Stimulated activated naive B cell treated with anti-CD40 and anti-IgM and Interleukin-4, amounts not matched to agents 10 μg/mL and 1 μg/mL and 100 μg/mL, for 72 hours (primary cell): ENCODE results near the gene FUT2.
A peak's percentile ranks its signal among the peaks of the same experiment; 100 is the strongest.

ENCODE experiments used
- ATAC-seq, 2 donors: fragments of 150-1000 bp; cut with Tn5 transposase; replicated peaks; 2 replicates each; pipeline ENCODE4 v1.10.0; 2021; ENCODE audit warnings: moderate library complexity in 1 of 2
- DNase-seq: peaks from one replicate; pipeline ENCODE4 v3.0.0; 2021
- H3K27ac Mint-ChIP-seq: one replicate; pipeline ENCODE4 v1.8.0; 2022; ENCODE audit warnings: mild to moderate bottlenecking, mixed read lengths
- H3K27me3 Mint-ChIP-seq, 2 donors: one replicate each; pipeline ENCODE4 v1.8.0; 2022; ENCODE audit warnings: mixed read lengths in 2 of 2
- H3K36me3 Mint-ChIP-seq, 2 donors: one replicate each; pipeline ENCODE4 v1.8.0; 2022; ENCODE audit warnings: mixed read lengths in 2 of 2, mild to moderate bottlenecking in 1 of 2
- H3K4me1 Mint-ChIP-seq, 2 donors: one replicate each; pipeline ENCODE4 v1.8.0; 2022; ENCODE audit warnings: mixed read lengths in 2 of 2, mild to moderate bottlenecking in 1 of 2
- H3K4me3 Mint-ChIP-seq, 2 donors: one replicate each; pipeline ENCODE4 v1.8.0; 2022; ENCODE audit warnings: mild to moderate bottlenecking in 2 of 2, mixed read lengths in 2 of 2, moderate library complexity in 1 of 2
- H3K9me3 Mint-ChIP-seq, 2 donors: one replicate each; pipeline ENCODE4 v1.8.0; 2022; ENCODE audit warnings: mixed read lengths in 2 of 2, mild to moderate bottlenecking in 1 of 2

FUT2 gene

DNA sequence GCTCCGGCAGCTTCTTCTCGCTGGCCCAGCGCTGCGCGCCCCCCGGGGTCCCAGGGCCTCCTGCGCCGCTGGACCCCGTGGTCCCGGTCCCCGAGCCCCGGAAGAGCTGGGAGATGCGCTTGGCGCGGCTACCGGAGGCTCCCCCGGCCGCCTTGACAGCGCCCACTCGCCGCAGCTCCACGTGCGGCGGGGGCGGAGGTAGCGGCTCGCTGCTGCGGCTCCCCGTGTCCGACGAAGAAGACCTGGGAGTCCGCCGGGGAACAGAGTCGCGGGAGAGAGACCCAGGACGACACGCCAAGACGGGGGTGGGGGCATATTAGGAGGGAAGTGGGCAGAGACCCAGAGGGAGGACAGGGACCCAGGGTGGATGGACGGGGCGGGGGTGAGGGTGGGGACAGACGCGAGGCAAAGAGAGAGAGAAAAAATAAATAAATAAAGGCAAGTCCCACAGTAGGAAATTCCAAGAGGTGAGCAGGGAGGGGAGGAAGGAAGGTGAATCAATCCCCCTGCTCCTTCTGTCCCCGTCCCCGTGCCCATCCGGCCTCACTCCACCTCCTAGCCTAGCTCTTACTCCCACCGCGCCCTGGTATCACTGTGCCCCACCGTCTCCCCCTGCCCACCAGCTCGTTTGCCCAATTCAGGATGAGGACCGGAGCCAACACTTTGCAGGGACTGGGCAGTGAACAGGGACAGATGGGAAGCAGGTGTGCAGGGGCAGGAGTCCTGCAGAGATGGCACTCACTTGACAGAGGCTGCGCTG, 43.8 kb downstream of the FUT2 start:
- peak overlapping the region; percentile 40 to 55 for H3K4me3 Mint-ChIP-seq
- peaks cover 28 to 31% of the 10 kb centered on the region in 2 donors for H3K27me3 Mint-ChIP-seq
- H3K9me3 Mint-ChIP-seq: peaks cover 0 to 2% of the 10 kb centered on the region in 2 donors
- no peak for DNase-seq
- H3K36me3 Mint-ChIP-seq: peaks cover 0 to 1% of the 10 kb centered on the region in 2 donors
- H3K4me1 Mint-ChIP-seq: peaks cover 14 to 18% of the 10 kb centered on the region in 2 donors
- no peak for ATAC-seq
- no peak overlapping the region for H3K27ac Mint-ChIP-seq

DNA sequence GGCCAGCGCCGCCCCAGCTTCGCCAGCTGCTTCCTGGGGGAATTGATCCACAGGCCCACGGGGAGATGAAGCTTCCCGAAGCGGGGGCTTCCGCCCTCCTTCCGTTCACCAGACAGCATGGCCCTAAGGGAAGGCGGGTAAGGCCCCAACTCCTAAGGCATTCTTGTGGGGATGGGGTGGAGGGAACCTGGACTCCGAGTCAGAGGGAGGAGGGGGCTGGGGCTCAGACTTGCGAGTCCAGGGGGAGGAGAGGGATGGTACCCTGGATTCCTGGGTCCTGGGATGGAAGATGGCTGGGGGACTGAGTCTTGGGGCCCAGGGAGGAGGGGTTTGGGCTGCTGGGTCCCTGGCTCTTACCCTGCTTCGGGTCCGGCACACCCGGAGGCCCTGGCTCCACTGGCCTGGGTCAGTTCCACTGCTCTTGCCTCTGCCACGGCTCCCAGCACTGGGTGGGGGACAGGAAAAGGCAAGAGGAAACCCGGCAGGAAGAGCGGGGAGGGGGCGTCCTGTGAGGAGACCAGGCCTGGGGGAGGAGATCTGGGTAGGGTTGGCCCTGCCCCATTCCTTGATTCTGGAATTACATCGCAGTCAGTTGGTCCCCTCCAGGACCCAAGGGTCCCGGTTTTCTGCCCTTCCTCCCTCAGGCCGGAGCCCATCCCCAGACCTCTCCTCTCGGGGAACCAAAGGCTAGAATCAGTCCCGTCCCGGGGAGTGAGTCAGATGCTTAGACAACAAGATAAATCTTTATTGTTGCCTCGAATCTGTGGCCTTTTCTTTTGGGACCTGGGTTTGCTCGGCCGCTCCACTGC, 44.6 kb downstream of the FUT2 start, which contains the start of gene RASIP1:
RASIP1 (minus strand) TSS at position 447 of the 809 bp plus-strand sequence; CDS start at position 119, 328 bp downstream.
- Mint-ChIP-seq H3K27me3 (peaks cover 30 to 31% of the 10 kb centered on the region in 2 donors), H3K4me1 (peaks cover 14 to 18% of the 10 kb centered on the region in 2 donors), H3K4me3 (peak within 1 kb of the TSS; percentile 40 to 55), H3K9me3 (peaks cover 0 to 2% of the 10 kb centered on the region in 2 donors), H3K36me3 (peaks cover 0 to 1% of the 10 kb centered on the region in 2 donors), H3K27ac (no peak within 1 kb of the TSS)
- no peak for ATAC-seq
- DNase-seq: no peak

DNA sequence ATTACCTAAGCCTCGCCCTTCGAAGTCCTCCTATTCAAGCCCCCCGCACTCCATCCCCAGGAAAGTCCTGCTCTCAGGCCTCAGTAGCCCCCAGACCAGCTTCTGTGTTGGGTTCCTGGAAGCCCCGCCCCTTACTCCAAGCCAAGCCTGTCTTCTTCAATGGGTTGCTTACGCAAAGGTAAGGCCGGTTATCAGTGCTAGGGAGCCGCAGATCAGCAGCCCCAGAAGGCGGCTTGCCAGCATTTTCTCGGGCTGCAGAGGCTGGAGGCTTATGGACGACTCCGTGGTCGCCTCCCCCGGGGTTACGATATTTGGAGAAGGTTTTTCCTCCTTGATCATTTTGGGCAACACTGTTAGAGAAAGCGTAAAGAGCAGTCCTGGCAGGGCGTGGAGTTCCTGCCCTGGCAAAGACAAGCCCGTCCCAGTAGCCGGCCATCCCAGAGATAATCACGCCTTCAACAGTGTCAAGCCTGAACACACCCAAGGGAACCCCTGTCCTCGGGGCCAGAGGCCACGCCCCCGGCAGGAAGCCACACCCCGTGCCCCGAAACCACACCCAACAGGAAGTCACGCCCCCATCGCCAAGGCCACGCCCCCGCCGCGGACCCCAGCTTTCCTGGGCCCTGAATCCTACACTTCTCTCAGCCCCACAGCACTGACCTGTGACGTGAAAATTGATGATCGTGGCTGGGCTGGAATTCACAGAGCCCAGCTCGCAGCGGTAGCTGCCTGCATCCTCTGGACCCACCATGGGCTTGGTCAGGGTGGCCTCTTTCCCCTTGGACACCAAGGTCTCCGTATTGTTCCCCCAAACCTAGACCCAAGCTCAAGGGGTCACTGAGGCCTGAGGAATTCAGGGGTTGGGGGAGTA, 45.6 kb downstream of the FUT2 start:
- Mint-ChIP-seq H3K36me3 (peaks cover 4% of the 10 kb centered on the region in 2 donors), H3K4me3 (no peak overlapping the region), H3K9me3 (peaks cover 4 to 6% of the 10 kb centered on the region in 2 donors), H3K4me1 (peaks cover 18 to 20% of the 10 kb centered on the region in 2 donors), H3K27ac (no peak overlapping the region), H3K27me3 (peaks cover 40 to 41% of the 10 kb centered on the region in 2 donors)
- no peak for ATAC-seq
- no peak for DNase-seq

DNA sequence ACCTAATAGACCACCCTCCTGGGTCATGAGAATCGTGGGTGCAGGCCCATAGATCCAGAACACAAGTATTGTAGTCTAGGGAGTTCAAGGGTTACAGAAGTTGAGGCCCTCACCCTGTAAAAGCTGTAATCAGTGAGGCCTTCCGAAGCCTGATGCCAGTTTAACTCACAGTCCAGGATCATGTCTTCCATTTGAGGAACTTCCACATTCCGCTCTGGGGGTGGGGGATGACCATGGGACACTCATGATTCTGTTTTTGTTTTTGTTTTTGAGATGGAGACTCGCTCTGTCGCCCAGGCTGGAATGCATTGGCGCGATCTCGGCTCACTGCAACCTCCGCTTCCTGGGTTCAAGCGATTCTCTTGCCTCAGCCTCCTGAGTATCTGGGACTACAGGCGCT, 46.3 kb downstream of the FUT2 start:
- H3K4me1 Mint-ChIP-seq: peaks cover 21 to 23% of the 10 kb centered on the region in 2 donors
- peaks cover 4 to 5% of the 10 kb centered on the region in 2 donors for H3K36me3 Mint-ChIP-seq
- no peak overlapping the region for H3K4me3 Mint-ChIP-seq
- peaks cover 4 to 7% of the 10 kb centered on the region in 2 donors for H3K9me3 Mint-ChIP-seq
- ATAC-seq (no peak), DNase-seq (no peak)
- H3K27me3 Mint-ChIP-seq: peaks cover 42 to 44% of the 10 kb centered on the region in 2 donors
- H3K27ac Mint-ChIP-seq: no peak overlapping the region

DNA sequence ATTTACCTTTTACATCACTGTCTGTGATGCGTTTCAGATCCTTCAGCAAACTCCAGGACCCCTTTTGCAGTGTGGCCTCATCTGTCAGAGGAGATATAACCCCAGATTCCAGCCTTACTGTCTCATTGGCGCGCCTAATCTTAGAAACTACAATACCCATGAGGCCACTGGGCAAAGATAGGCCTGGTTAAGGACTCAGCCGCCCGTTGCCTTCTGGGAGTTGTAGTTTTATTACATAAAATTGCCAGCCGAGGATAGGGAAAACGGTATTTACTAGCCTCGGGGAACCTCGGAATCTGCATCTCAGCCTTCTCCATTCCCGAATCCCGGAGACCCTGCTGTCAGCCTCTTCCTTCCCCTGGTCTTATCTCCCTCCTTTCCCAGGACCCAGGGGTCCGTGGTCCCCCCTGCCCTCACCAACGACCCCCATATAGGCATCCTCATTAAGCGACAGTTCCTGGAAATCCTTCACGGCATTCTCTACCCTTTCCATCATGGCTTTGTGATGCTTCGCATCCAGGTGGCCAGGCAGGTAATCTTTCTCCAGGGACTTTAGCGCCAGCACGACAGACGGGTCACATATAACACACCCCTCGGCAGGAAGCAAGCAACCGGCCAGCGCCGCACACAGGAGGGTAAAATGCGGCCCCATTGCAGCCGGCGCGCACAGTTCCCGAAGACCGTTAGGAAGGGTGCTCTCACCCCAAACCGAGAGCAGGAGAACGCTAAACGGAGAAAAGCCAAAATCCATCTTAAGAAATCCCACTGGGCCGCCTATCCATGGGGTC, 49.6 kb downstream of the FUT2 start:
- Mint-ChIP-seq H3K4me3 (no peak overlapping the region), H3K4me1 (peaks cover 13 to 16% of the 10 kb centered on the region in 2 donors), H3K9me3 (peaks cover 4 to 5% of the 10 kb centered on the region in 2 donors), H3K36me3 (peaks cover 4 to 5% of the 10 kb centered on the region in 2 donors), H3K27me3 (peaks cover 40 to 51% of the 10 kb centered on the region in 2 donors), H3K27ac (no peak overlapping the region)
- ATAC-seq (peak; percentile 72 to 78), DNase-seq (no peak)

DNA sequence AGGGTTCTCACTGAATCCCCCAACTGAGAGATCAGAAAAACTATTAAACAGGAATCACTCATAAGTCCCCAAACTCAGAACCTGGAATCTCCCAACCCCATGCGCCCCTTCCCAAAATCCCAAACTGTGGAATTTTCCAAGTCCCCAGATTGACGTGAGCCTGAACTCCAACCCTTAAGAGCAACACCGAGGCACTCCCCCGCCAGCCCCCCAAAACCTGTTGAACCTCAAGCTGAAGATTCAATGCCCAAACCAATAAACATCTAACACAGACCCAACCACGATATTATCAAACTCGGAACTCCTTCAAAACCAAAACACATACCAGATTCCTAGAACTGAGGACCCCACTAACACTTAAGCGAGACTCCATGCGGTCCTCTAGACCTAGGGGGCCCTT, 50.3 kb downstream of the FUT2 start:
- Mint-ChIP-seq H3K9me3 (peaks cover 4 to 5% of the 10 kb centered on the region in 2 donors), H3K4me3 (peak overlapping the region in 1 of 2 donors; percentile 44), H3K27ac (no peak overlapping the region), H3K4me1 (peaks cover 13 to 15% of the 10 kb centered on the region in 2 donors), H3K27me3 (peaks cover 41 to 52% of the 10 kb centered on the region in 2 donors), H3K36me3 (peaks cover 3 to 5% of the 10 kb centered on the region in 2 donors)
- ATAC-seq: no peak
- no peak for DNase-seq

DNA sequence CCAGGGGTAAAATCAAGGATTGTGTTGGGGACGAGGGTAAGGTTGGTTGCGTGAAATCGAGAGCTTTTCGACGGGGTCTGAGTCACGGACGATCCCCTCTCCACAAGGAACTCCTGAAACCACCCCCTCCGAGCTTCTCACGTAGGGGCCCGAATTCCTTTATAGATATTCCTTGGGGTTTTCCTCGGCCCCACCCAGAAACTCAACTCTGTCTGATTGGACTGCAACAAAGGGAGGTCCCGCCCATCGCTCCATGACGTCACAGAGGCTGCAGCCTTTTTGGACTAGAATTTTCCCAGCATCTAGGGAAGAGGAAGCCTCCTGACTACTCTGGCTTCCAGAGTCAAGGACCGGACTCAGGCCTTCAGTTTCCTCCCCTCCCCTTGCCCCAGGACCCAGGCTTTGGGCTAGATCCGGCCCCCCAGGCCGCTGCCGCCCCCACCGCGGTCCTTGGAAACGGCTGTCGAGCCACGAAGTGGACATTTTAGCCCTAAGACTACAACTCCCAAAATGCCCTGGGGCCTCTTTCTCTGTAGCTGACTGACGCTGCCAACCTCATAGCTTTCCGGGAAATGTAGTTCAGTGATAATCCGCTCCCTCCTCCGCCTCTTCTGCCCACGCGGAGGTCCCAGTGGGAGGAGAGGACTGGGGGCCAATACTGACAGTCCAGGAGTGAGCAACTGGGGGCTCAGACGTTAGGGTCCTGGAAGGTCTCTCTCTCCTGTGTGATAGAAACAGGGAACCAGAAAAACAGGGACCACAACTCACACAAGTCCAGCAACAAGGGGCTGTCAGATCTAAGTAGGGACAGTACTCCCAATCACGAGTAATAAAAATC, 51.2 kb downstream of the FUT2 start, which contains the start of gene IZUMO1:
IZUMO1 (minus strand) TSS at position 172 of the 838 bp plus-strand sequence. CDS start 1,050 bp downstream, outside the sequence.
- H3K36me3 Mint-ChIP-seq: peaks cover 3 to 5% of the 10 kb centered on the region in 2 donors
- H3K9me3 Mint-ChIP-seq: peaks cover 4 to 5% of the 10 kb centered on the region in 2 donors
- peak within 1 kb of the TSS; percentile 44 to 62 for H3K4me3 Mint-ChIP-seq

DNA sequence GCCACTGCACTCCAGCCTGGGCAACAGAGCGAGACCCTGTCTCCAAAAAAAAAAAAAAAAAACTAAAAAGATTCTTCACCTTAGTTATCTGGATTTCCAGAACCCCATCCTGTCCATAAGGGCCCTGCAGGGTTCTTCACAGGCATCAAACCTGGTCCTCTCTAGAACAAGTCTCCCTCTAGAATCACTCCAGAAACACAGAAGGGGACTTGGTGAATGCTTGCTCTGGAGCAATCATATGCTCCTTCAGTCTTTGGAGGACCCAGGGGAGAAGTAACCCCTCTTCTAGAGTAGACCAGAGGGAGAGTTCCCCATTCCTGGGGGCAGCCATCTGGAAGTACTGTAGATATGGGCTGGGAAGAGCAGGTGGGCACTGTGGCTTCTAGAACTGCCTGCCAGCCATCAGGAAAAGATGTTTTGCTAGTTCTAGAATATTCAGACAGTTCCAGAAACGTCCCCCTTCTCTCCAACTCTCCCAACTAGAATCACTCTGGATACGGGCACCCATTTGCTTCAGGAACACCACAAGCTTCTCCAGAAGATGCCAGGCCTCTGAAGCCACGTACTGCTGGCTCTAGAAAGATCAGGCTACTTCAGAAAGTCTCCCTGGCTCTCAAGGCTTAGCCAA, 53.9 kb downstream of the FUT2 start:
- Mint-ChIP-seq H3K27ac (no peak overlapping the region), H3K4me1 (peaks cover 18 to 29% of the 10 kb centered on the region in 2 donors), H3K27me3 (peaks cover 46 to 70% of the 10 kb centered on the region in 2 donors), H3K9me3 (peaks cover 4 to 5% of the 10 kb centered on the region in 2 donors), H3K4me3 (no peak overlapping the region), H3K36me3 (peaks cover 3 to 5% of the 10 kb centered on the region in 2 donors)
- ATAC-seq: no peak
- no peak for DNase-seq

More for the DNA sequence above, 51.2 kb downstream of the FUT2 start, which contains the start of gene IZUMO1:
- H3K4me1 Mint-ChIP-seq: peaks cover 12 to 13% of the 10 kb centered on the region in 2 donors
- peaks cover 38 to 50% of the 10 kb centered on the region in 2 donors for H3K27me3 Mint-ChIP-seq
- peak within 1 kb of the TSS; percentile 65 for H3K27ac Mint-ChIP-seq
- ATAC-seq (peak; percentile 84 to 90), DNase-seq (peak; percentile 52)

DNA sequence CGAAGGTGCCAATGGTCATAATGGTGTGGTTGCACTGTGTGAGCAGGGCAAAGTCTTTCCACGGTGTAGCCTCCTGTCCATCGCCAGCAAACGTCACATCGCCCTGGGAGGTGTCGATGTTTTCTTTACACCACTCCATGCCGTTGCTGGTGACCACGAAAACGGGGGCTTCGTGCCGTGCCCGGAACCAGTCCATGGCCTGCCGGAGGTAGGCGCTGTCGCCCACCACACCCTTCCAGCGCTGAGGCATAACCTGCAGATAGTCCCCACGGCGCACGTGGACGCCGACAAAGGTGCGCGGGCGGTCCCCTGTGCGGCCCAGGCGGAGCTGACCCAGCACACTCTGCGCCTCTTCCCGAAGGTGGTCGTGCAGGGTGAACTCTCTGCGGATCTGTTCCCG, 54.6 kb downstream of the FUT2 start:
- Mint-ChIP-seq H3K36me3 (peaks cover 3 to 5% of the 10 kb centered on the region in 2 donors), H3K27me3 (peaks cover 53 to 75% of the 10 kb centered on the region in 2 donors), H3K4me3 (no peak overlapping the region), H3K27ac (no peak overlapping the region), H3K9me3 (peaks cover 4 to 5% of the 10 kb centered on the region in 2 donors), H3K4me1 (peaks cover 18 to 29% of the 10 kb centered on the region in 2 donors)
- DNase-seq: no peak
- ATAC-seq: no peak

DNA sequence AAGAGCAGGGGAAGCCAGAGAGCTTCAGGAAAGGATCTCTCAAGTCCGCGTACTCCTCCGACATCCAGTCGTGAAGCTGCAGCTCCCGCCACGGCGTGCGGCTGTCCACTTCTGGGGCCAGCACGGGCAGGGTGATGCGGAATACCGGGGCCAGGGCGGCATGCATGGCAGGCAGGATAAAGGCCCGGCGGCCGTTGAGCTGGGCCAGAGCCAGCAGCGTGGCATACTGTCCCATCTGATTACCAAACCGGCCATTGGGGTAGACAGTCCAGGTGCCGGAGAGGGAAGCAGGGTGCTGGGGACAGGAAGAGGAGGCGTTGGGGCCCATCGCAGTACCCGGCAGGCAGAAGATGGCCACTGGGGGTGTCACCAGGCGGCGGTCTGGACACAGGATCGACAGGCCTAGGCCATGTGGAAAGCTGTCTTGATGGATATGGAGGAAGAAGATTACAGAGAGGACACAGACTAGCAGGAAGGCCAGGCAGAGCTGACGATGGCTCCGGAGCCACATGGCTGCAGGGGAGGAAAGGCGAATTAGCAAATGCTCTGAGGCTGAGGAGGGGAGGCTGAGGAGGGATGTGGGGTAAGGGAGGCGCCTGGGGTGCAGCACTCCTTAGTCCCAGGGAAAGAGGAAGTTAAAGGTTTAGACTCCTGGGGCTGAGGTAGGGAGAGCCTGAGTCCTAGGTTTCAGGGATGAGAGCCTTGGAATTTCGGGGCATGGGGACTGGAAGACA, 55.2 kb downstream of the FUT2 start:
- Mint-ChIP-seq H3K4me3 (peak overlapping the region in 1 of 2 donors; percentile 20), H3K4me1 (peaks cover 16 to 29% of the 10 kb centered on the region in 2 donors)

DNA sequence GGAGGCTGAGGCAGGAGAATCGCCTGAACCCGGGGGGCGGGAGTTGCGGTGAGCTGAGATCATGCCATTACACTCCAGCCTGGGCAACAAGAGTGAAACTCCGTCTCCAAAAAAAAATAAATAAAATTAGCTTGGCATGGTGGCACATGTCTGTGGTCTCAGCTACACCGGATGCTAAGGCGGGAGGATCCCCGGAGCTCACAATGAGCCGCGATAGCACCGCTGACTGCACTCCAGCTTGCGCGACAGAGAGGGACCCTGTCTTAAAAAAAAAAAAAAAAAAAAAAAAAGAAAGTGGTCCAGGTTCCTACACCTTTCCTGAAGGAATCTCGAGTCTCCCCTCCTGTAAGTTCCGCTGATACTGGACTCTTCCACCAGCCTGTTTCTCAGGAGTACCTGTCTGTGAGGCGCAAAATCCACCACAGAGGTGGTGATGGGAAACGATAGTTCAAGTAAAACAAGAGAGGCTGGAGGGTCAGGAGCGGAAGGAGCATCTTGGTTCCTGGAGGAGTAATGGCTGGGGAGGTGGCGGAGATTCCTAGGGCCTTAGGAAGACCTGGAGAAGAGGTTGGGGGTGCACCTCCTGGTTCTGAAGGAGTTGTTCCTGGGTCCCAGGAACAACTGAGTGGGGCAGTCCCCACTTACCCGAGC, 56.2 kb downstream of the FUT2 start:
- H3K4me1 Mint-ChIP-seq: peaks cover 16 to 21% of the 10 kb centered on the region in 2 donors
- no peaks in the 10 kb centered on the region for H3K9me3 Mint-ChIP-seq
- peaks cover 42 to 78% of the 10 kb centered on the region in 2 donors for H3K27me3 Mint-ChIP-seq
- no peaks in the 10 kb centered on the region for H3K36me3 Mint-ChIP-seq
- ATAC-seq: peak in 1 of 2 donors; percentile 12
- peak overlapping the region; percentile 37 to 68 for H3K4me3 Mint-ChIP-seq
- DNase-seq: no peak
- no peak overlapping the region for H3K27ac Mint-ChIP-seq

More for the DNA sequence above, 55.2 kb downstream of the FUT2 start:
- no peak for DNase-seq
- Mint-ChIP-seq H3K27ac (peak overlapping the region; percentile 3), H3K9me3 (peaks cover 4% of the 10 kb centered on the region in 2 donors), H3K27me3 (peaks cover 47 to 75% of the 10 kb centered on the region in 2 donors), H3K36me3 (peaks cover 3 to 5% of the 10 kb centered on the region in 2 donors)
- no peak for ATAC-seq
